SK-N-SH (cell line): ENCODE results near the gene TMEM174. TPM values are rescaled to one million over a fixed set of nuclear protein-coding genes. Genes with fewer than 3 reads are reported as not detected.

Experiments used
- CTCF ChIA-PET: fragments of 300-600, 350-600 bp; formaldehyde crosslinking; extraction: SDS; loops from one replicate; lab custom pipeline; 2021; lab: Yijun Ruan, JAX
- POLR2A ChIA-PET: fragments of 350-600 bp; sonication (Branson Sonifier 250); formaldehyde crosslinking; extraction: SDS; loops from one replicate; lab custom pipeline; 2020; ENCODE audit warnings: antibody characterized with exemption, inconsistent platforms; lab: Yijun Ruan, JAX
- DNase-seq: peaks from one replicate; pipeline ENCODE4 v3.0.0; 2012
- H2AFZ ChIP-seq: fragments of 200-600 bp; sonication (generic); 2 replicates; pipeline ENCODE4 v1.8.1; 2016; ENCODE audit warnings: antibody characterized with exemption, mild to moderate bottlenecking, low read depth
- H3F3A ChIP-seq: fragments of 200-600 bp; sonication (generic); replicated peaks from 2 replicates; pipeline ENCODE3; 2016; ENCODE audit warnings: antibody characterized with exemption, mild to moderate bottlenecking; ENCODE audit not compliant: insufficient read depth
- H3K27ac ChIP-seq, 2 experiments: fragments of 200-500 bp in 1 of 2; fragments of 200-600 bp in 1 of 2; sonication (Bioruptor generic) in 1 of 2; sonication (generic), shearing (Covaris generic) in 1 of 2; 2 replicates each; pipeline versions ENCODE4 v1.5.1 to v1.6.1; 2014 to 2016; ENCODE audit warnings: low read depth in 2 of 2, inconsistent platforms in 1 of 2, low read length in 1 of 2, mild to moderate bottlenecking in 1 of 2, mixed read lengths in 1 of 2
- H3K27me3 ChIP-seq: fragments of 200-600 bp; sonication (generic), shearing (Covaris generic); 2 replicates; pipeline ENCODE4 v1.6.1; 2016; ENCODE audit warnings: mixed run types; ENCODE audit not compliant: insufficient read depth
- H3K36me3 ChIP-seq, 2 experiments: fragments of 200-500 bp in 1 of 2; fragments of 200-600 bp in 1 of 2; sonication (Bioruptor generic) in 1 of 2; sonication (generic) in 1 of 2; replicated peaks in 1 of 2; 2 replicates each; pipeline versions ENCODE3 to v1.5.1; 2014 to 2016; ENCODE audit warnings: low read length in 1 of 2, mild to moderate bottlenecking in 1 of 2; ENCODE audit not compliant: insufficient read depth in 2 of 2, control insufficient read depth in 1 of 2
- H3K4me1 ChIP-seq, 2 experiments: fragments of 200-500 bp in 1 of 2; fragments of 200-600 bp in 1 of 2; sonication (Bioruptor generic) in 1 of 2; sonication (generic), shearing (Covaris generic) in 1 of 2; 2 replicates each; pipeline versions ENCODE4 v1.5.1 to v1.6.1; 2014 to 2016; ENCODE audit warnings: low read depth in 1 of 2, low read length in 1 of 2, mixed run types in 1 of 2; ENCODE audit not compliant: insufficient read depth in 2 of 2, control insufficient read depth in 1 of 2
- H3K4me2 ChIP-seq: fragments of 200-600 bp; sonication (generic), shearing (Covaris generic); 2 replicates; pipeline ENCODE4 v1.6.1; 2017; ENCODE audit warnings: mixed run types
- H3K4me3 ChIP-seq, 2 experiments: fragments of 200-500 bp in 1 of 2; fragments of 200-600 bp in 1 of 2; sonication (Bioruptor generic) in 1 of 2; sonication (generic), shearing (Covaris generic) in 1 of 2; 2 replicates each; pipeline versions ENCODE4 v1.5.1 to v1.8.1; 2014 to 2016; ENCODE audit warnings: low read depth in 2 of 2, inconsistent platforms in 1 of 2, low read length in 1 of 2, mild to moderate bottlenecking in 1 of 2, mixed read lengths in 1 of 2, moderate library complexity in 1 of 2
- H3K79me2 ChIP-seq: fragments of 200-600 bp; sonication (generic); 2 replicates; pipeline ENCODE4 v1.8.1; 2017; ENCODE audit warnings: mild to moderate bottlenecking; ENCODE audit not compliant: insufficient read depth
- H3K9ac ChIP-seq: fragments of 200-600 bp; sonication (generic); 2 replicates; pipeline ENCODE4 v1.6.1; 2017; ENCODE audit warnings: mixed run types
- H3K9me2 ChIP-seq: fragments of 200-600 bp; sonication (generic); 2 replicates; pipeline ENCODE4 v1.6.1; 2017; ENCODE audit warnings: mixed run types
- H3K9me3 ChIP-seq: fragments of 200-600 bp; sonication (generic); 2 replicates; pipeline ENCODE4 v1.6.1; 2017; ENCODE audit warnings: mixed run types, mild to moderate bottlenecking, moderate library complexity
- H4K20me1 ChIP-seq: fragments of 200-600 bp; sonication (generic); 2 replicates; pipeline ENCODE4 v1.6.1; 2017; ENCODE audit warnings: mild to moderate bottlenecking, mixed run types; ENCODE audit not compliant: insufficient read depth
- CTCF ChIP-seq: fragments of 200-600 bp; sonication (generic); IDR thresholded peaks from 2 replicates; pipeline ENCODE4 v1.6.1; 2017; ENCODE audit warnings: antibody characterized with exemption, mild to moderate bottlenecking, moderate library complexity
- ELF1 ChIP-seq: IDR thresholded peaks from 2 replicates; pipeline ENCODE4 v1.4.0; 2012
- EP300 ChIP-seq, 2 experiments: IDR thresholded peaks; 2 replicates each; pipeline versions ENCODE4 v1.4.0 to v1.6.1; 2012; ENCODE audit warnings: borderline replicate concordance in 1 of 2, low read depth in 1 of 2, low read length in 1 of 2
- EZH2phosphoT487 ChIP-seq: fragments of 200-600 bp; sonication (generic); IDR thresholded peaks from 2 replicates; pipeline ENCODE4 v1.6.1; 2017; ENCODE audit warnings: low read depth, mixed run types, mild to moderate bottlenecking, antibody characterized with exemption, moderate library complexity, borderline replicate concordance
- FOXM1 ChIP-seq: IDR thresholded peaks from 2 replicates; pipeline ENCODE4 v1.4.0; 2012; ENCODE audit warnings: low read depth, mild to moderate bottlenecking
- GABPA ChIP-seq: IDR thresholded peaks from 2 replicates; pipeline ENCODE4 v1.4.0; 2012; ENCODE audit warnings: low read depth, mild to moderate bottlenecking
- GATA2 ChIP-seq: sonication (generic); formaldehyde crosslinking; IDR thresholded peaks from 2 replicates; pipeline ENCODE4 v1.5.0; 2020; ENCODE audit warnings: mild to moderate bottlenecking, missing genetic modification reagents
- JUND ChIP-seq: IDR thresholded peaks from 2 replicates; pipeline ENCODE4 v1.4.0; 2012
- NRF1 ChIP-seq: IDR thresholded peaks from 2 replicates; pipeline ENCODE4 v1.6.1; 2012; ENCODE audit warnings: low read depth, mild to moderate bottlenecking, low read length
- PBX3 ChIP-seq: IDR thresholded peaks from 2 replicates; pipeline ENCODE4; 2012
- RAD21 ChIP-seq: IDR thresholded peaks from 2 replicates; pipeline ENCODE4 v1.6.1; 2012; ENCODE audit warnings: mild to moderate bottlenecking, low read length
- RXRA ChIP-seq: IDR thresholded peaks from 2 replicates; pipeline ENCODE4 v1.4.0; 2012; ENCODE audit warnings: low read depth, mild to moderate bottlenecking, borderline replicate concordance
- SIN3A ChIP-seq: IDR thresholded peaks from 2 replicates; pipeline ENCODE4 v1.6.1; 2012; ENCODE audit warnings: low read depth, mild to moderate bottlenecking, low read length, moderate library complexity, borderline replicate concordance
- TEAD4 ChIP-seq: IDR thresholded peaks from 2 replicates; pipeline ENCODE4 v1.4.0; 2012; ENCODE audit warnings: mild to moderate bottlenecking, borderline replicate concordance; ENCODE audit not compliant: insufficient read depth
- USF2 ChIP-seq: fragments of 150-350 bp; IDR thresholded peaks from 2 replicates; pipeline ENCODE4 v1.6.1; 2017; ENCODE audit warnings: antibody characterized with exemption, low read length, low read depth, borderline replicate concordance
- ZBTB33 ChIP-seq: IDR thresholded peaks from 2 replicates; pipeline ENCODE4 v1.4.0; 2012; ENCODE audit warnings: low read depth, borderline replicate concordance
- WGBS: methylation state at CpG from one replicate; pipeline ENCODE4 v1.1.6; 2017; ENCODE audit warnings: low lambda C conversion rate; 5-methylcytosine and 5-hydroxymethylcytosine counted together
- polyA plus RNA-seq, 3 experiments: library from polyadenylated mRNA; depleted of rRNA; stranded (reverse); fragments of >200 nt; gene quantifications; 2 replicates each; pipeline ENCODE4 v1.2.3, GENCODE V29; 2012
- TF ChIP-seq, protein P1 (sequence below): fragments of 150-350 bp; IDR thresholded peaks from 2 replicates; pipeline ENCODE4 v1.6.1; 2016; ENCODE audit warnings: mild to moderate bottlenecking, low read depth, low read length

Gene TMEM174
- polyA plus RNA-seq, 1 of the 3 experiments (the other 2 are of a cell fraction), result not detected

GRCh38 chr5:73140801-73141200 is 32.2 kb upstream of the TMEM174 start:
- DNase-seq, result no peak
- TF ChIP-seq USF2, result no peak
- no peak for TF ChIP-seq EP300 (IDR thresholded peaks at IDR 0.05; ENCODE audit: borderline replicate concordance in 1 of 2, low read depth in 1 of 2, low read length in 1 of 2)
- Histone ChIP-seq H3K9me3 (no peaks in the 10 kb centered on the region), H2AFZ (no peak overlapping the region), H3K4me3 (no peak overlapping the region), H3K4me2 (no peak overlapping the region), H3K27me3 (no peaks in the 10 kb centered on the region), H4K20me1 (no peaks in the 10 kb centered on the region), H3K9ac (no peak overlapping the region), H3K79me2 (no peaks in the 10 kb centered on the region), H3F3A (no peaks in the 10 kb centered on the region), H3K9me2 (no peaks in the 10 kb centered on the region), H3K27ac (no peak overlapping the region), H3K4me1 (no peaks in the 10 kb centered on the region; a peak in 1 of 4 replicates), H3K36me3 (no peaks in the 10 kb centered on the region)
- CTCF ChIA-PET, result no interaction called here
- WGBS, result 80% methylated on average over 1 of the region's 1 CpG
- POLR2A ChIA-PET, result no interaction called here

DNA sequence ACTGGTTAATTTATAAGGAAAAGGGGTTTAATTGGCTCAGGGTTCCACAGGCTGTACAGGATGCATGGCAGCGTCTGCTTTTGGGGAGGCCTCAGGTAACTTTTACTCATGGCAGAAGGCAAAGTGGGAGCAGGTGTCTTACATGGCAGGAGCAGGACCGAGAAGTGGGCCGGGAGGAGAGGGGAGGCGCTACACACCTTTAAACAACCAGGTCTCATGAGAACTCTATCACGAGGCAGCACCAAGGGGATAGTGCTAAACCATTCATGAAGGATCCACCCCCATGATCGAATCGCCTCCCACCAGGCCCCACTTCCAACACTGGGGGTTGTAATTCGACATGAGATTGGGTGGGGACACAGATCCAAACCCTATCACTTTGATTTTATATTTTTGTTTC is 31.0 kb upstream of the TMEM174 start:
- POLR2A ChIA-PET, result no interaction called here
- Histone ChIP-seq H3K27ac (no peak overlapping the region), H3K36me3 (no peaks in the 10 kb centered on the region), H2AFZ (no peak overlapping the region), H3K4me3 (no peak overlapping the region), H3K27me3 (no peaks in the 10 kb centered on the region), H3K9ac (no peak overlapping the region), H3K4me1 (no peaks in the 10 kb centered on the region), H4K20me1 (no peaks in the 10 kb centered on the region), H3K9me2 (no peaks in the 10 kb centered on the region), H3F3A (no peaks in the 10 kb centered on the region), H3K9me3 (no peaks in the 10 kb centered on the region), H3K4me2 (no peak overlapping the region), H3K79me2 (no peaks in the 10 kb centered on the region)
- TF ChIP-seq RAD21 (no peak), RXRA (no peak), JUND (no peak), GABPA (no peak), FOXM1 (no peak), EZH2phosphoT487 (no peak)
- TF ChIP-seq, protein P1, sequence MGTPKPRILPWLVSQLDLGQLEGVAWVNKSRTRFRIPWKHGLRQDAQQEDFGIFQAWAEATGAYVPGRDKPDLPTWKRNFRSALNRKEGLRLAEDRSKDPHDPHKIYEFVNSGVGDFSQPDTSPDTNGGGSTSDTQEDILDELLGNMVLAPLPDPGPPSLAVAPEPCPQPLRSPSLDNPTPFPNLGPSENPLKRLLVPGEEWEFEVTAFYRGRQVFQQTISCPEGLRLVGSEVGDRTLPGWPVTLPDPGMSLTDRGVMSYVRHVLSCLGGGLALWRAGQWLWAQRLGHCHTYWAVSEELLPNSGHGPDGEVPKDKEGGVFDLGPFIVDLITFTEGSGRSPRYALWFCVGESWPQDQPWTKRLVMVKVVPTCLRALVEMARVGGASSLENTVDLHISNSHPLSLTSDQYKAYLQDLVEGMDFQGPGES, result no peak
- WGBS, result 47% methylated on average over 5 of the region's 8 CpGs
- DNase-seq, result no peak
- CTCF ChIA-PET, result no interaction called here

DNA sequence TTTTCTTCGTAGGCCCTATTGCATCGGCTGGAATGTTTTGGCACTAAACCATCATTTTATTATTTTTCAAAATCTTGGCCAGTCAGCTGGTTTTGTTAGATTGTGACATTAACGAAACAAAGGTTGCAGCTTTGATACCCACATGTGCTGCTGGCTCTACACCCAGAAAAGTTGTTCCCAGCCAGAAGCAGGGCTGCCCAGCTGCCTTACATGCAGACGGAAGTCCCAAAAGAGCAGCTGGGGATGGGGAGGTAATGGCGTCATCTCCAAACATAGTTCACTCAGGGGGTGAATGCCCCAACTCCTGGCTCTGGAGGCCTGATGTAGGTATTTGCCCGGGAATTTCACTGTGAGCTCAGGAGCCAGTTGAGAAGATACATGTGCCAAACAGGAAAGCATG is 29.3 kb upstream of the TMEM174 start:
- no peaks in the 10 kb centered on the region for H3F3A ChIP-seq
- H3K9me3 ChIP-seq, result no peaks in the 10 kb centered on the region
- H3K9me2 ChIP-seq, result no peaks in the 10 kb centered on the region
- no peak overlapping the region for H3K27ac ChIP-seq
- no peaks in the 10 kb centered on the region for H3K79me2 ChIP-seq
- H3K4me3 ChIP-seq, result no peak overlapping the region
- H3K27me3 ChIP-seq, result no peaks in the 10 kb centered on the region
- no peak overlapping the region for H2AFZ ChIP-seq
- no peaks in the 10 kb centered on the region for H4K20me1 ChIP-seq
- no peak for DNase-seq
- H3K4me2 ChIP-seq, result no peak overlapping the region
- no peaks in the 10 kb centered on the region for H3K4me1 ChIP-seq
- 78% methylated on average over 6 of the region's 6 CpGs for WGBS
- CTCF ChIA-PET, result no interaction called here
- no peak overlapping the region for H3K9ac ChIP-seq
- POLR2A ChIA-PET, result no interaction called here
- H3K36me3 ChIP-seq, result no peaks in the 10 kb centered on the region
- no peak for TF ChIP-seq GATA2 (CRISPR knock-in tag)
- no peak for TF ChIP-seq NRF1
- no peak for TF ChIP-seq PBX3
- TF ChIP-seq CTCF, result no peak
- no peak for TF ChIP-seq SIN3A
- no peak for TF ChIP-seq TEAD4
- no peak for TF ChIP-seq ELF1
- TF ChIP-seq GABPA, result no peak
- TF ChIP-seq ZBTB33, result no peak
- TF ChIP-seq JUND, result no peak
